LNCaP clone FGC (cell line): Measurements from ENCODE around the gene SEMA3C.

Source experiments
- DNase-seq: peaks from one replicate; pipeline ENCODE4 v3.0.0-alpha.2; 2011; ENCODE audit warnings: low read depth
- H3K4me3 ChIP-seq: 2 replicates; pipeline ENCODE4 v1.5.1; 2011; ENCODE audit warnings: mild to moderate bottlenecking, low read depth, low read length, control low read depth
- CTCF ChIP-seq: IDR thresholded peaks from 2 replicates; pipeline ENCODE4 v1.5.1; 2012; ENCODE audit warnings: mild to moderate bottlenecking; ENCODE audit not compliant: control insufficient read depth, insufficient read depth; ENCODE audit errors: extremely low read depth

Gene SEMA3C

GRCh38 chr7:80902716-80903308, 16.0 kb downstream of the SEMA3C start:
- DNase-seq = no peak
- no peak for TF ChIP-seq CTCF
- no peak overlapping the region for H3K4me3 ChIP-seq

GRCh38 chr7:80902019-80902418, 16.8 kb downstream of the SEMA3C start:
- no peak overlapping the region for H3K4me3 ChIP-seq
- no peak for DNase-seq
- no peak for TF ChIP-seq CTCF

GRCh38 chr7:80900583-80901576, 18.0 kb downstream of the SEMA3C start:
- DNase-seq = no peak
- no peak overlapping the region for H3K4me3 ChIP-seq
- no peak for TF ChIP-seq CTCF

- H3K4me3 ChIP-seq = no peak overlapping the region
- no peak for TF ChIP-seq CTCF
- no peak for DNase-seq
These were observed 21.8 kb downstream of the SEMA3C start for GRCh38 chr7:80896906-80897598.

GRCh38 chr7:80895056-80895455, 23.8 kb downstream of the SEMA3C start:
- TF ChIP-seq CTCF = no peak
- DNase-seq = no peak
- H3K4me3 ChIP-seq = no peak overlapping the region

- no peak for DNase-seq
- no peak for TF ChIP-seq CTCF
- H3K4me3 ChIP-seq = no peak overlapping the region
These were observed 27.6 kb downstream of the SEMA3C start for GRCh38 chr7:80891259-80891544.
